NK-92 (cell line): ENCODE measurements around the gene MME.
"Not testable (repeated sequence)": the region's sequence is repeated elsewhere in the genome, so short reads cannot be mapped to it uniquely, and the experiment has no call there.

Experiments
- DNase-seq: peaks from one replicate; lab custom pipeline; 2025; ENCODE audit not compliant: unreplicated experiment; lab: John Stamatoyannopoulos, UW

MME gene

DNA sequence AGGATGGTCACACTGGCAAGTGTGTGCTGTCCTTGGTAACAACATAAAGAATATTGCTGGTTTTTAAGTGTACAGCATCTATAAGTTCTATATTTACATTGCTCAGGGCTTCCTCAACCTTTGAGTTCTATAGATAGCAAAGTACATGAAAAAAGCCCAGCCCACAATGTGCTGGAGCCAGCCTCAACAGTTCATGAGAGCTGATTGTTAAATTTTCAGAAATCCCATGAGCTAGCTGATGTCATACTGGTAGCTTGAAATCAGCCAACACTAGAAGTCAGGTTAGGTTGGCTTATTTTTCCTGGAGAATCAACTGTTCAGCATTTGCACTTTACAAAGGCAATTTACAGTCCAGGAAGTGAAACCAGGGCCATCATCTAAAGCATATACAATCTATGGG is 110.6 kb downstream of the MME start:
- no peak for DNase-seq

GRCh38 chr3:155192957-155193746 is 113.0 kb downstream of the MME start:
- DNase-seq = no peak

GRCh38 chr3:155193868-155194267 is 113.7 kb downstream of the MME start:
- no peak for DNase-seq

GRCh38 chr3:155194973-155195957 is 115.1 kb downstream of the MME start:
- no peak for DNase-seq

DNA sequence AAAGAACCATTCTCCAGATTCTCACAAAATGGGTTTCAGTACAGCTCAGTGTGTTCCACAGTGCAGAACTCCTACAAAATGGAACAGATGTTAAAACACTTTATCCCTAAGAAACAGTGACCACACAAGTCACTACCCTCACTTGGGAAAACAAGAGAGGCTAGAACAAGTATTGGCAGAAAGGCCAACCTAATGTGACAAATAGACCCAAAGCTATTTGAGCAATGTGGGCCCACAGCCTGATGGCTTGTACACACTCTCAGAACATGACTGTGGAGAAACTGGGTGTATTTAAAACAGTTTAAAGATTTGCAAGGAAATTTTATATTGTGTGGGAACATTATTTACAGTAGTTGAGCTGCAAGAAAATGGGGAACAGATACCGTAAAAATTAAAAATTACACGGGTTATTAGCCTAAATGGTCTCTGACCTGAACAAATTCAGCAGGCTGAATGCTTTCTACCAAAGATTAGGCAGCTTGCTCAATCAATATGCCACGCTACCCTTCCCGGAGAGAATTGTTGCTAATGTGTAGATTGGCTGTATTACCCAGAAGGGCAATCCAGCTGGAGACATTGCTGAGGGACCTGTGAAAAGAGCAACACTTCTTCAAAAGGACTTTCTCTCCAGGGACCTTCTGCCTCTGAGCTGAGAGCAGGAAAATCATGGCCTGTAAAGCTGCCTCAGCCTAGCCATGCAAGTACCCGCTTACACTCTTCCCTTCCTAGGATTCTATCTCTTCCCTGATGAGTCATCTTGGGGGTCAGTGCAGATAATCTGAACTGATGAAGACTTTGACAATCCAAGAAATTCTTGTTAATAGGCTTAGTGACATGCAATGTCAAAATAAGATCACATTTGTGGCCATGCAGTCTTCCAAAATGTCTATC is 116.3 kb downstream of the MME start:
- DNase-seq = no peak

GRCh38 chr3:155197786-155198185 is 117.7 kb downstream of the MME start:
- no peak for DNase-seq

DNA sequence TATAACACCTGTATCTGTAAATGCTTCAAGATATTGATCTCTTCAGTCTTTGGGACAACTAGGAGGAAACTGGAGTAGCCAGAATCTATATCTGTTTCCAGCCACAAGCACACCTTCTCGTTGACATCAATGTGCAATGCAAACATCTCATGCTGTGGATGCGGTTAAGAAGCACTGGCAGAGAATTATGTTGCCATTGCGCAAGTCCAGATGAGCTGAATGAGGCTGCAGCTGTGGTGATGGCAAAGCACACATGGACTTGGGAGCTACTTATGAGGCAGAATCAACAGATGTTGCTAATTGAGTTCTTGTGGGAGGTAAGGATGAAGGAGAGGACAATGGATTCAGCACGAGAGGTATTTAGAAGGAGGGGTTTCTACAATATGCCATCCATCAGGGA is 122.5 kb downstream of the MME start:
- no peak for DNase-seq

- no peak for DNase-seq
Observed at GRCh38 chr3:155204851-155205250, 124.7 kb downstream of the MME start.

DNA sequence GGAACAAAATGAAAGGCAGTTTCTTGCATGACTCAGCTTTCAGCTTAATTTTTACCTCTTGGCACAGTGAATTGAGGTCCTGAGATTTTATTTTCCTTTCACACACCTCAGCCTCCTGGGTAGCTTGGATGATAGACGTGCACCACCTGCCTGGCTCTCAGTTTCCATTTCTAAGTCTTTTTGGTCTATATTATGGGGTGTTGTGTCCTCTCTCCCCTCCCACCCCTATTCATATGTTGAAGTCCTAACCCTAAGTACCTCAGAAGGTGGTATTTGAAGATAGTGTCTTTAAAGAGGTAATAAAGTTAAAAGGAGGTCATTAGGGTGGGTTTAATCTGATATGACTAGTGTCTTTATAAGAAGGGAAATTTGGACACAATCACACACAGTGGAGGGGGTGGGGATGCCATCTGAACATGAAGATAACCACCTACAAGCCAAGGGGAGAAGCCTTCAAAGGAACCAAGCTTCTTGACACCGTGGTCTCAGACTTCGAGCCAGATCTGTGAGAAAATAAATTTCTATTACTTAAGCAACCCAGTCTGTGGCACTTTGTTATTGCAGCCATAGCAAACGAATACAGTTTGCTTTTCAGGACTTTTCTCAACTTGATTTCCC is 128.2 kb downstream of the MME start:
- no peak for DNase-seq

DNA sequence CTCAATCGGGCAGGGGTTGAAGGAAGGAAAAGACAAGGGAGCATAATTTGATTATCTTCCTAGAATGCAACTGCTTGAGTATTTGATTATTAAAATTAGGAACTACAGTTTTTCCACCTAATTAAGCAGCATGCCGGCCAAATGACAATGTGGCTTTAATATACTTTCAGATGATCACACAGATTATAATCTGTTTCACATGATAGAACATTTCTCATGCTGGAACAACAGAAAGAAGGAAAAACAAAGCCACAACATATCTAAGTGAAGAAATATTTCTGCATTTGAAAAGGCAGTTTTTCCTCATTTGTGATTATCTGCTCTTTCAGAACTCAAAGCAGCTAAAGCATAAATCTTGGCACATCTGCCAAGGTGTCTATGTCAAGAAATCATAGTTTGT is 130.6 kb downstream of the MME start:
- no peak for DNase-seq

- DNase-seq = no peak
Observed at GRCh38 chr3:155211266-155211665, 131.1 kb downstream of the MME start.

DNA sequence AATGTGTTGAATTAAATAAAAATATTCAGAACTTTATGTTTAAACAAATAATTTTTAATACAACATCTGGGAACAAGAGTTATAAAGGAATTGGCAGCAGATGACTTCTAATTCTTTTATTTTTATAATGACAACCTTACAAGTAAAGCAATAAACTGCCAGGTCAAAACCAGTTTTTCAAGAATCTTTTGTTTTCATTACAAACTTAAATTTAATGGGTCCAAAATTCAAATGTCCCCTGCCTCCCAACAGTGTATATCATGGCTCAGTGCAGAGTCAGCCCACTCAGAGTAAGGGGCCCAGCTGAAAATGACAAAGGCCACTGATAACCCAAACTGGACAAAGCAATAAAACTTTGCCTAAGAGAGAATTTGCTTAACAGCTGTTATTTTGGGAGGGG is 131.8 kb downstream of the MME start:
- DNase-seq = no peak

- DNase-seq = not testable (repeated sequence)
Observed at GRCh38 chr3:155216007-155216406, 135.9 kb downstream of the MME start.

DNA sequence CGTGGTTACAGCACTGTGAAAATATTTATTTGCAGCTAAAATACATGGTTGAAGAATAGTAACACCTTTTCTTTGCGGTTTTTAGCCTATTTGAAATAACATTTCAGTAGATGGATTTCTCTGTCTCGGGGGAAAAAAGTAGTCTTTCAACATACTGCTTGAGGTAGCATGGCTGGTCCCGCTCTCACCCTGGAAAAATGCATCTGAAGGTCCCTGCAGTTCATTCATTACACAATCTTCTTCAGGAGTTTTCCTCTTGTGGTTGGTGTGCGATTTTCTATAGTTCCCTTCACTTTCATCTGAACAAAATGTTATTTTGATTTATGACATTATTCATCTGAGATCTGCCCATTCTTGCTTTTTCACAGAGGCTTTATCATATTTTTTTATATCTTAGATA is 137.5 kb downstream of the MME start:
- no peak for DNase-seq

- DNase-seq = no peak
Observed at GRCh38 chr3:155218462-155218861, 138.3 kb downstream of the MME start.

- DNase-seq = no peak
Observed at GRCh38 chr3:155219106-155219505, 139.0 kb downstream of the MME start.

- no peak for DNase-seq
Observed at GRCh38 chr3:155225417-155225816, 145.3 kb downstream of the MME start.

DNA sequence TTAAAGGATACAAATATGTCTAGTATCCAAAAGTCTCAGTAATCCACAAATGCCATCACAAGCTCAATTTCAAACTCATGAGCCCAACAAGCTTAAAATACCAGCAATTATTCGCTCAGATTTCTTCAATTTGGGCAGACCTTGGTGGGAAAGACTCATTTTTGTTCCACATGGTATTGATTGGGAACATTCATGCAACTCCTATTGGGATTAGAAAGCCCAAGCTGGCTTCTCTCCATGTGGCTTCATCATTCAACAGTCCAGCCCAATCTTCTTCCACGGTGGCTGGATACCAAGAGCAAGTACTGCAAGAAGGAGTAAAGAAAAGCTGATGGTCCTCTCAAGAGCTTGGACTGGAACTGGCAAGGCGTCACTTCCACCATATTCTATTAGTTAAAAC is 147.0 kb downstream of the MME start:
- DNase-seq = no peak

DNA sequence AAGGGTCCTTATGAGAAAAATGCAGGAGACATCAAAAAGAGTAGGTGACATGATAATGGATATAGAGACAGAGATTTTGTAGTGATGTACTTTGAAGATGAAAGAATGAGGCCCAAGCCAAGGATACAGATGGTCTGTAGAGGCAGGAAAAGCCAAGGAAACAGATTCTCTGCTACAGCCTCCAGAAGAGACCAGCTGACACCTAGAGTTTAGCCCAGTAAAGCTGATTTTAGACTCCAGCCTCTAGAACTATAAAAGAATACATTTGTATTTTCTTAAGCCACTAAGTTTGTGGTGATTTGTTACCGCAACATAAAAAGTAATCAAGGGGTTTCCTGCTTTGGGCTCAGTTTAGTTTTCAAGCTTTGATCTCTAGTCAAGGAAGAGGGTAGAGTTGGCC is 148.6 kb downstream of the MME start:
- no peak for DNase-seq

GRCh38 chr3:155229086-155229485 is 149.0 kb downstream of the MME start:
- no peak for DNase-seq

DNA sequence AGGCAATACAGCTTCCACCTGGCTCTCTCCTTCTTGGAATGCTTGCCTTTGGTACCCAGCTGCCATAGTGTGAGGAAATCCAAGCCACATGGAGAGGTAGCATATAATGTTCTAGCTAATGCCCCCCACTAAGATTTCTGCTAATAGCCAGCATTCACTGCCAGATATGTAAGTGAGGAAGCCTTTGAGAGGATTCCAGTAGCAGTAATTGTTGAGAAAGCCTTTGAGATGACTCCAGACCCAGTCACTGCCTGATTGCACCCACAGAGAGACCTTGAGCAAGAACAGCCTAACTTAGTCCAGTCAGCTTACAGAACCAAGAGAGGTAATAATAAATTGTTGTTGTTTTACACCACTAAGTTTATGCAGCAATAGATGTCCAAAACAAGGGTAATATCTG is 150.3 kb downstream of the MME start:
- no peak for DNase-seq
